ENCODE results near the gene TBX19.

The TBX19 gene

DNA sequence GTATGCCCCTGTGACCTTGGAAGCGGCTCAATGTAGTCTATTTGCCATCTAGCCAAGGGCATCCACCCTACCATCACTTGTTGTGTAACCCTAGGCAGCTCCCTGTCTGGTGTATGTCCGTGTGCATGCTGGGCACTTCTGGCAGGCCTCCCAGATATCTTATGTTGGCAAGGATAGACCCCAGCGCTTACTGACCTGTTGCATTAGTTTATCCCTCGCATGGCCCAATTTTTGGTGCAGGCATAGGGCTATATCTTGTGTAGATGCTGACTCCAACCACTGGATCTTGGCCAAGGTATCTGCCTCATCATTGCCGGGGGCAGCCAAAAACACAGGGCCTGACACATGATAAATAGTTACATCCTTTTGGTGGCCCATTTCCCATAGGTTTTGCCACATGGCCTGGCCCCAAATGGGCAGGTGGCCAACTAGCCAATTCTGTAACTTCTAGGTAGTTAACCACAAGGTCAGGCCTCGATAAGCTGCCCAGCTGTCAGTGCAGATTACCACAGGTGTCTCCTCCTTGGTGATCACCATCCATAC, 14.0 kb upstream of the TBX19 start:
- ChIA-PET POLR2A (ENCODE audit: low non-redundant PET) (no interaction called here), CTCF (no interaction called here)
- TF ChIP-seq, protein P1, sequence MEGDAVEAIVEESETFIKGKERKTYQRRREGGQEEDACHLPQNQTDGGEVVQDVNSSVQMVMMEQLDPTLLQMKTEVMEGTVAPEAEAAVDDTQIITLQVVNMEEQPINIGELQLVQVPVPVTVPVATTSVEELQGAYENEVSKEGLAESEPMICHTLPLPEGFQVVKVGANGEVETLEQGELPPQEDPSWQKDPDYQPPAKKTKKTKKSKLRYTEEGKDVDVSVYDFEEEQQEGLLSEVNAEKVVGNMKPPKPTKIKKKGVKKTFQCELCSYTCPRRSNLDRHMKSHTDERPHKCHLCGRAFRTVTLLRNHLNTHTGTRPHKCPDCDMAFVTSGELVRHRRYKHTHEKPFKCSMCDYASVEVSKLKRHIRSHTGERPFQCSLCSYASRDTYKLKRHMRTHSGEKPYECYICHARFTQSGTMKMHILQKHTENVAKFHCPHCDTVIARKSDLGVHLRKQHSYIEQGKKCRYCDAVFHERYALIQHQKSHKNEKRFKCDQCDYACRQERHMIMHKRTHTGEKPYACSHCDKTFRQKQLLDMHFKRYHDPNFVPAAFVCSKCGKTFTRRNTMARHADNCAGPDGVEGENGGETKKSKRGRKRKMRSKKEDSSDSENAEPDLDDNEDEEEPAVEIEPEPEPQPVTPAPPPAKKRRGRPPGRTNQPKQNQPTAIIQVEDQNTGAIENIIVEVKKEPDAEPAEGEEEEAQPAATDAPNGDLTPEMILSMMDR (conservative IDR thresholded peaks at IDR 0.05; ENCODE audit: low read depth): no peak

DNA sequence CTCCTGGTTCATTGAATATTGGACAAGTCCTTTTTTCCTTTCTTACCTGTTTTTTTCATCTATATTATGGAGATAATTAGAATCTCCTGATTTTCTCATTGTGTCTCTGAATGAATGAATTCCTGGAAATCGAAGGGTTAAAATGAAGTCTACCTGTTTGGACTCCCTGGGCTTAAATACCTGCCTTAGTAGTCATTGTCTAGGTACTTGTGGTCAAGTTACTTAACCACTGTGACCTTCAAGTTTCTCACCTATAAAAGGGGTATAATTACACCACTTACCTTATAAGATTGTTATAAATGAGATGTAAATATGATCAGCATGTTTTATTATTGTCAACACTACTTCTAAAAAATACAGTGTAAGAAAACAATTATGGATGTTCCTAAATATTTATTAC, 9.0 kb upstream of the TBX19 start:
- TF ChIP-seq, protein P1 (conservative IDR thresholded peaks at IDR 0.05; ENCODE audit: low read depth): no peak
- POLR2A ChIA-PET (ENCODE audit: low non-redundant PET): no interaction called here
- DNase-seq (ENCODE audit: low spot score): peak; percentile 73
- no peak overlapping the region for H3K27ac ChIP-seq
- CTCF ChIA-PET: no interaction called here

More for the DNA sequence above, 14.0 kb upstream of the TBX19 start:
- H3K27ac ChIP-seq: peak overlapping the region; percentile 43
- no peak for DNase-seq (ENCODE audit: low spot score)

DNA sequence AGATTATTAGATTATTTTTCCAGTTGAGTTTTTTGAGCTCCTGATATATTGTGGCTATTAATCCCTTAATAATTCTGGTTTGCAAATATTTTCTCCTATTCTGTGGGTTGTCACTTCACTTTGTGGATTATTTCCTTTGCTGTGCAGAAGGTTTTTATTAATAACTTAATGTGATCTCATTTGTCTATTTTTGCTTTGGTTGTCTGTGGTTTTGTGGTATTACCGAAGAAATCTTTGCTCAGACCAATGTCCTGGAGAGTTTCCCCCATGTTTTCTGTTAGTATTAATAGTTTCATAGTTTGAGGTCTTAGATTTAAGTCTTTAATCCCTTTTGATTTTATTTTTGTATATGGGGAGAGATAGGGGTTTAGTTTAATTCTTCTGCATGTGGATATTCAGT, 7.1 kb upstream of the TBX19 start:
- no peak overlapping the region for H3K27ac ChIP-seq
- no peak for DNase-seq (ENCODE audit: low spot score)
- TF ChIP-seq, protein P1 (conservative IDR thresholded peaks at IDR 0.05; ENCODE audit: low read depth): no peak
- ChIA-PET POLR2A (ENCODE audit: low non-redundant PET) (no interaction called here), CTCF (interaction anchor here (0.9 kb wide), 1 partner anchor 28 kb away, joined by 3 read pairs; no protein-coding TSS in a partner anchor)

DNA sequence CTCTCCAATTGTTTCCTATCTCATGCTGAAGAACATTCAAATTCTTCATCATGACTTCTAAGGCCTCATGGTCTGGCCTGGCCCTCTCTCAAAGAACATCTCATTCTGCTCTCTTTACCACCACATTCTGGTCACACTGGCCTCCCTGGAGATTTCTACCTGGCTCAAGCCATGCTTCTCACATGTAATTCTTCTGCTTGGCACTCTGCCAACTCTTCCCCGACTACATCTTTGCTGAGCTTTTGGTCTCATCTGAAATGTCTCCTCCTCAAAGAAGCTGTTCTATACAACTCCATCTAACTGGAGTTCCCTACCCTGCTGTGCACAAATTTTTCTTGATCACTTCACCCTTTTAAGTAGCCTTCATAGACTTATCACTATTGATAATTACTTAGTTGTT, 1.4 kb upstream of the TBX19 start:
- no peak overlapping the region for H3K27ac ChIP-seq
- DNase-seq (ENCODE audit: low spot score): no peak
- ChIA-PET POLR2A (ENCODE audit: low non-redundant PET) (no interaction called here), CTCF (no interaction called here)
- TF ChIP-seq, protein P1 (conservative IDR thresholded peaks at IDR 0.05; ENCODE audit: low read depth): no peak

DNA sequence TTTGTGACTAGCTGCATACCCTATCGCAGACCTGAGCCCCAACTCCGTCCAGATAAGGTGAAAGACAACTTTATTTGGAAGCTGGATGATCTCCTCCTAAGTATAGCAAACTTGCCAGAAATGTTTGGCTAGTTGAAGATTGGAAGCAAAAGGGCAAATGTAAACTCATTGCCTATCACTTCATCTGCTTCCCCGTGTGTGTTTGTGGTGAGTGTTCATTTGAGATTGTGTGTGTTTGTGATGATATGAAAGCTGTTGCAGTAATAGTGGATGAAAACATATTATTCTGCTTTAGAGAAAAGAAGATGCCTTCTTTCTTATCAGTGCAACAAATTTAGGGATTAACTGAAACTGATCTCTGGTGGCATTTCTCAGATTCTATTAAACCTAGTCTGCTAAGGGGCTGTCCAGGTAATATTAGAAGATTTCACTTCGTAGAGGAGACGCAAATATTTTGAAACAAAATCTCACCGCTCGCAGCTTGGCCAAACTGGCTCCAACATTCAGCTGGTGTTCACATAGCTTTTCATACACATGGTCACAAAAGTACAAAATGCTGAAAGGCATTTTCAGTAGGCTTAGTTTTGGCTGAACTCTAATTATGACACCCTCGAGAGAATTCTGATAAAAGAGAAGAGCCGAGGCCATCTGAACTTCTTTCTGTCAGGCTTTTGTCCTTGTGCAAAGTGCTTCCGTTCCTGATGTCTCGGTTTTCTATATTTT, 1.1 kb downstream of the TBX19 start:
- ChIA-PET CTCF (no interaction called here), POLR2A (ENCODE audit: low non-redundant PET) (no interaction called here)
- TF ChIP-seq, protein P1 (conservative IDR thresholded peaks at IDR 0.05; ENCODE audit: low read depth): no peak
- no peak overlapping the region for H3K27ac ChIP-seq
- no peak for DNase-seq (ENCODE audit: low spot score)

DNA sequence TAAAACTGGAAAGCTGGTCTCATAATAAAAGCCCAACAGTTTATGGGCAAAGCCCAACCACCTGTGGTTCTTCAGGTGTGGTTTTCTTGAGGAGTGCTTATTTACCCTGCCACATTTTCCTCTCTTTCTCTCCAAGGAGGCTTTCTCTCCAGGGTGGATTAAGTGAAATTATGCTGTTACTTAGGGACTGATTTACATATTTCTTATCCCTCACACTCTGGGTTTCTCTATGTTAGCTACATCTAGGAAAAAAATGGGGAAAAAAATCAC, 4.8 kb downstream of the TBX19 start:
- no peak for DNase-seq (ENCODE audit: low spot score)
- no peak overlapping the region for H3K27ac ChIP-seq
- TF ChIP-seq, protein P1 (conservative IDR thresholded peaks at IDR 0.05; ENCODE audit: low read depth): no peak
- ChIA-PET POLR2A (ENCODE audit: low non-redundant PET) (no interaction called here), CTCF (no interaction called here)
